OCI-LY7 (cell line): ENCODE measurements around the gene TMEM106C. TPM values are rescaled to one million over a fixed set of nuclear protein-coding genes. Genes with fewer than 3 reads are reported as not detected.

Source experiments
- Bru-seq: library from RNA; stranded (reverse); fragments of 400-500 nt; gene quantifications from one replicate; lab custom pipeline; 2021; lab: Mats Ljungman, UMichigan
- BruChase-seq, 2 experiments: library from RNA; stranded (reverse); fragments of 400-500 nt; gene quantifications; one replicate each; lab custom pipeline; 2021; lab: Mats Ljungman, UMichigan
- BruUV-seq: library from RNA; stranded (reverse); fragments of 400-500 nt; replicated peaks from 2 replicates; lab custom pipeline; 2021; lab: Mats Ljungman, UMichigan
- CTCF ChIA-PET: fragments of 300-600 bp; sonication (Branson Sonifier 250); formaldehyde crosslinking; loops from one replicate; lab custom pipeline; 2022; ENCODE audit warnings: antibody characterized with exemption; ENCODE audit not compliant: unreplicated experiment; lab: Charles Lee
- POLR2A ChIA-PET: fragments of 300-600 bp; sonication (Branson Sonifier 250); formaldehyde crosslinking; loops from one replicate; lab custom pipeline; 2022; ENCODE audit warnings: antibody characterized with exemption; lab: Charles Lee
- DNase-seq: peaks from one replicate; pipeline ENCODE4 v3.0.0-alpha.2; 2015; ENCODE audit warnings: low spot score
- H2AFZ ChIP-seq: fragments of 200-600 bp; sonication (generic), shearing (Covaris generic); 2 replicates; pipeline ENCODE4 v1.6.1; 2014; ENCODE audit warnings: mild to moderate bottlenecking, antibody characterized with exemption, low read length, moderate library complexity
- H3K27ac ChIP-seq: fragments of 200-600 bp; sonication (generic); 2 replicates; pipeline ENCODE4 v1.5.1; 2014; ENCODE audit warnings: mixed run types, low read depth, mild to moderate bottlenecking, moderate library complexity, low read length, inconsistent platforms; ENCODE audit not compliant: poor library complexity, severe bottlenecking
- H3K36me3 ChIP-seq: fragments of 200-600 bp; sonication (generic); 2 replicates; pipeline ENCODE4 v1.6.1; 2014; ENCODE audit warnings: mild to moderate bottlenecking, antibody characterized with exemption, low read length, moderate library complexity, mixed read lengths; ENCODE audit not compliant: insufficient read depth
- H3K4me1 ChIP-seq: fragments of 200-600 bp; sonication (generic); 2 replicates; pipeline ENCODE4 v1.5.1; 2014; ENCODE audit warnings: mild to moderate bottlenecking, low read length; ENCODE audit not compliant: insufficient read depth, poor library complexity, severe bottlenecking
- H3K4me2 ChIP-seq: fragments of 200-600 bp; sonication (generic); 2 replicates; pipeline ENCODE4 v1.6.1; 2014; ENCODE audit warnings: mild to moderate bottlenecking, low read length
- H3K4me3 ChIP-seq: fragments of 200-600 bp; sonication (generic); 2 replicates; pipeline ENCODE4 v1.5.1; 2014; ENCODE audit warnings: mild to moderate bottlenecking, low read depth, low read length; ENCODE audit not compliant: poor library complexity, severe bottlenecking
- H3K79me2 ChIP-seq: fragments of 200-600 bp; sonication (generic); 2 replicates; pipeline ENCODE4 v1.6.1; 2016; ENCODE audit warnings: low read depth, mild to moderate bottlenecking, low read length, moderate library complexity, mixed read lengths; ENCODE audit not compliant: insufficient read depth
- H3K9me2 ChIP-seq: fragments of 200-600 bp; sonication (generic); 2 replicates; pipeline ENCODE4 v1.6.1; 2016; ENCODE audit warnings: mild to moderate bottlenecking, low read length, mixed read lengths; ENCODE audit not compliant: insufficient read depth
- H3K9me3 ChIP-seq: fragments of 200-600 bp; sonication (generic); 2 replicates; pipeline ENCODE4 v1.6.1; 2014; ENCODE audit warnings: mild to moderate bottlenecking, mixed run types, low read length, mixed read lengths
- H4K20me1 ChIP-seq: fragments of 200-600 bp; sonication (generic); 2 replicates; pipeline ENCODE4 v1.6.1; 2014; ENCODE audit warnings: mild to moderate bottlenecking, antibody characterized with exemption, low read length, moderate library complexity, mixed read lengths; ENCODE audit not compliant: insufficient read depth
- EZH2phosphoT487 ChIP-seq: fragments of 200-600 bp; sonication (generic); IDR thresholded peaks from 2 replicates; pipeline ENCODE4 v1.6.1; 2018; ENCODE audit warnings: low read depth, borderline replicate concordance, mild to moderate bottlenecking, mixed run types, antibody characterized with exemption, low read length, moderate library complexity, mixed read lengths
- intact Hi-C: fragments of 100-400 bp; cut with micrococcal nuclease; formaldehyde crosslinking; loops from one replicate; pipeline ENCODE4 v1.10.0; 2022; ENCODE audit not compliant: unreplicated experiment
- long read RNA-seq: library from polyadenylated mRNA; stranded (forward); transcript quantifications from one replicate; pipeline ENCODE4 v2.0.0, GENCODE V29; 2022
- total RNA-seq, 2 experiments: library from RNA; depleted of rRNA in 1 of 2; stranded (reverse); fragments of >200 nt in 1 of 2; shearing (Covaris generic) in 1 of 2; gene quantifications; 2 replicates each; pipeline ENCODE4 v1.2.3, GENCODE V29; 2014 to 2022
- TF ChIP-seq, protein P1 (sequence below): fragments of 200-600 bp; sonication (generic); conservative IDR thresholded peaks from 2 replicates; pipeline ENCODE4 v1.5.1; 2014; ENCODE audit warnings: mild to moderate bottlenecking, antibody characterized with exemption, low read length, moderate library complexity, mixed read lengths

TMEM106C gene, protein sequence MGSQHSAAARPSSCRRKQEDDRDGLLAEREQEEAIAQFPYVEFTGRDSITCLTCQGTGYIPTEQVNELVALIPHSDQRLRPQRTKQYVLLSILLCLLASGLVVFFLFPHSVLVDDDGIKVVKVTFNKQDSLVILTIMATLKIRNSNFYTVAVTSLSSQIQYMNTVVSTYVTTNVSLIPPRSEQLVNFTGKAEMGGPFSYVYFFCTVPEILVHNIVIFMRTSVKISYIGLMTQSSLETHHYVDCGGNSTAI
- total RNA-seq (2014; rRNA removed; shearing (Covaris generic)) (158 and 182 TPM in 2 replicates), total RNA-seq (2022) (123 and 129 TPM in 2 replicates), Bru-seq, nascent RNA (percentile 75 among the genes with signal in this experiment), BruChase-seq, experiment 1, labeled RNA remaining after a 6-hour chase (percentile 87 among the genes with signal in this experiment), BruChase-seq, experiment 2, labeled RNA remaining after a 2-hour chase (percentile 80 among the genes with signal in this experiment)
- long read RNA-seq, transcript TMEM106C-220 (8 exons, 810 nt) = minor isoform, 65 of 187 reads
- long read RNA-seq, transcript TMEM106C-202 (8 exons, 1,515 nt) = minor isoform, 7 of 187 reads
- long read RNA-seq, transcript TMEM106C-203 (8 exons, 1,414 nt) = minor isoform, 8 of 187 reads
- long read RNA-seq, transcript TMEM106C-201 (8 exons, 1,394 nt) = major isoform, 67 of 187 reads
- long read RNA-seq, partial matches to known transcripts = 18 of 187 reads
- long read RNA-seq, other reads (novel, unspliced or antisense) = 16 of 187 reads

DNA sequence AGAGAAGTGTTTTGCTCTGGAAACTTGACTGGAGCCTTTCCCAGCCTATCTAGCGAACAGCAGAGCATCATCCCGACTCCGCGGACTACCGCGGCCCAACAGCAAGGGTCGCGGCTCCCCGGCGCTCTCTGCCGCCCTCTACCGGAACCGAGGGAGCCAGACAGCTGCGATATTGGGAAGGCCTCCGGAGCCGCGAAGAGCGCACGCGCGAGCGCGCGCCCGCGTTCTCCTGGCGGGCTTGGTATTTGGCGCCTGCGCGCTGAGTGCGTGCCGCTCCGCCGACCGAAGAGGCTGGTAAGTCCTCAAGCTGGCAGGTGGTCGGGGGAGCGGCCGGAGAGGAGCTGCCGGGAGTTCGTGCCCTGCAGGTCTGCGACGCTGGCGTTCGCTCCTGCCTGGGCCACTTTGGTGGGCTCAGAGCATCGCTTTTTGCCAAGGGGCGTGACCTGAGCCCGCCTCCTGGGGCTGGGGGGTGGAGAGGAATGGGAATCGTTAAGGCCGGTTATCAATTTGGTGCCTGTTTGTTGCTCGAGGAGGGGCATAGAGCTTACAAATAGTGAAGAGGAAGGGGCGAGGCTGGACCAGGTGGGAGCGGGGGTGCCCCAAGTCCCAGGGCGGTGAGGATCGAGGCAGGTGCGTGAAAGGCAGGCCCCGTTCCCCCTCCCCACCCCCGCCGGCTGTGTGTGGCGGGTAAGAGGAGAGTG is at the start of gene TMEM106C:
Gene TMEM106C (plus strand): TSS at position 257 of the 701 bp plus-strand sequence. CDS start 641 bp downstream, outside the sequence.
- peaks cover 10% of the 10 kb centered on the region; the same call in 1 of the 2 replicates for H3K79me2 ChIP-seq
- peak within 1 kb of the TSS; percentile 70 for H3K4me3 ChIP-seq
- peak within 1 kb of the TSS; percentile 71 for H2AFZ ChIP-seq
- peaks cover 37% of the 10 kb centered on the region for H3K36me3 ChIP-seq
- H3K4me2 ChIP-seq = peak within 1 kb of the TSS; percentile 86
- ChIA-PET CTCF (interaction anchor here (0.6 to 1.3 kb wide), 4 partner anchors 14 to 226 kb away, joined by 3 to 5 read pairs (median 4); no protein-coding TSS in a partner anchor), POLR2A (interaction anchor here (0.6 to 1.7 kb wide), 5 partner anchors 27 to 133 kb away, joined by 3 to 7 read pairs (median 4); no protein-coding TSS in a partner anchor)
- H3K27ac ChIP-seq = peak within 1 kb of the TSS; percentile 29
- H3K9me2 ChIP-seq = no peaks in the 10 kb centered on the region
- intact Hi-C loops = loop anchor here (1.0 to 10.0 kb wide), 5 partner anchors 61 to 256 kb away; partner anchors contain the start of genes RPAP3, SLC48A1 and VDR
- TF ChIP-seq EZH2phosphoT487 = no peak
- TF ChIP-seq, protein P1, sequence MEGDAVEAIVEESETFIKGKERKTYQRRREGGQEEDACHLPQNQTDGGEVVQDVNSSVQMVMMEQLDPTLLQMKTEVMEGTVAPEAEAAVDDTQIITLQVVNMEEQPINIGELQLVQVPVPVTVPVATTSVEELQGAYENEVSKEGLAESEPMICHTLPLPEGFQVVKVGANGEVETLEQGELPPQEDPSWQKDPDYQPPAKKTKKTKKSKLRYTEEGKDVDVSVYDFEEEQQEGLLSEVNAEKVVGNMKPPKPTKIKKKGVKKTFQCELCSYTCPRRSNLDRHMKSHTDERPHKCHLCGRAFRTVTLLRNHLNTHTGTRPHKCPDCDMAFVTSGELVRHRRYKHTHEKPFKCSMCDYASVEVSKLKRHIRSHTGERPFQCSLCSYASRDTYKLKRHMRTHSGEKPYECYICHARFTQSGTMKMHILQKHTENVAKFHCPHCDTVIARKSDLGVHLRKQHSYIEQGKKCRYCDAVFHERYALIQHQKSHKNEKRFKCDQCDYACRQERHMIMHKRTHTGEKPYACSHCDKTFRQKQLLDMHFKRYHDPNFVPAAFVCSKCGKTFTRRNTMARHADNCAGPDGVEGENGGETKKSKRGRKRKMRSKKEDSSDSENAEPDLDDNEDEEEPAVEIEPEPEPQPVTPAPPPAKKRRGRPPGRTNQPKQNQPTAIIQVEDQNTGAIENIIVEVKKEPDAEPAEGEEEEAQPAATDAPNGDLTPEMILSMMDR = peak; percentile 96
- BruUV-seq = no TSS peak
- peak; percentile 96 for DNase-seq
- peaks cover 32% of the 10 kb centered on the region for H3K4me1 ChIP-seq
- no peaks in the 10 kb centered on the region for H4K20me1 ChIP-seq
- no peaks in the 10 kb centered on the region for H3K9me3 ChIP-seq

DNA sequence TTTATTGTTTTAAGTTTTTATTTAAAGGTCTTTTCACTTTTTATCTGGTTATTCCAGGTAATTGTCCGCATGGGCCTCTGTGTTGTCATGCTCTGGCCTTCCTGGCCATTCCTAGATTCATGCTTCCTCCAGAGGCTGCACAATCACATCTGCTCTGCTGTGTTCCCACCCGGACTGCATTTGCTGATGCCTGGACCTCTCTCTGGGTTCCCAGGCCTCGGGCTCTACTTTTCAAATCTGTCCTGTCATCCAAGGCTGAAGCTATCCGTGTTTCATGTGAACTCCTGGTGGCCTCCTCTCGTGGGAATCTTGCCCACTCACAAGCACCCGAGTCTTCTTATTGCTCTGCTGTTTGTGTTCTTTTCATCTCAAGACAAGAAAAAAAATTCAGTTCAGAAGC is 42.5 kb upstream of the TMEM106C start:
- ChIA-PET CTCF (no interaction called here), POLR2A (interaction anchor here (0.6 to 1.0 kb wide), 2 partner anchors 15 to 54 kb away, joined by 3 read pairs; no protein-coding TSS in a partner anchor)
- H2AFZ ChIP-seq = no peak overlapping the region
- no peaks in the 10 kb centered on the region for H3K4me1 ChIP-seq
- BruUV-seq = no TSS peak
- H4K20me1 ChIP-seq = no peaks in the 10 kb centered on the region
- H3K9me3 ChIP-seq = no peaks in the 10 kb centered on the region
- TF ChIP-seq, protein P1 = no peak
- TF ChIP-seq EZH2phosphoT487 = no peak
- H3K9me2 ChIP-seq = no peaks in the 10 kb centered on the region
- no peak for DNase-seq
- H3K79me2 ChIP-seq = no peaks in the 10 kb centered on the region
- H3K36me3 ChIP-seq = no peaks in the 10 kb centered on the region
- H3K27ac ChIP-seq = no peak overlapping the region
- H3K4me3 ChIP-seq = no peak overlapping the region
- intact Hi-C loops = no loop called here
- no peak overlapping the region for H3K4me2 ChIP-seq
